Measurements from ENCODE around the gene BUB1.
"Not testable (repeated sequence)": the region's sequence is repeated elsewhere in the genome, so short reads cannot be mapped to it uniquely, and the experiment has no call there.

Gene BUB1

GRCh38 chr2:110653861-110654260 is 24.0 kb downstream of the BUB1 start:
- no peak for DNase-seq

GRCh38 chr2:110650346-110650745 is 27.5 kb downstream of the BUB1 start:
- no peak for DNase-seq

GRCh38 chr2:110647777-110648176 is 30.1 kb downstream of the BUB1 start:
- DNase-seq: no peak

- no peak for DNase-seq
Measured at GRCh38 chr2:110645616-110646015, 32.2 kb downstream of the BUB1 start.

GRCh38 chr2:110644357-110644756 is 33.5 kb downstream of the BUB1 start:
- no peak for DNase-seq

GRCh38 chr2:110642360-110642759 is 35.5 kb downstream of the BUB1 start:
- DNase-seq: no peak

- no peak for DNase-seq
Measured at GRCh38 chr2:110639972-110640371, 37.9 kb downstream of the BUB1 start.

GRCh38 chr2:110638952-110639695 is 38.7 kb downstream of the BUB1 start:
- no peak for DNase-seq

- DNase-seq: no peak
Measured at GRCh38 chr2:110638004-110638403, 39.9 kb downstream of the BUB1 start.

GRCh38 chr2:110637093-110637492 is 40.8 kb downstream of the BUB1 start:
- DNase-seq: no peak

- not testable (repeated sequence) for DNase-seq
Measured at GRCh38 chr2:110635949-110636628, 41.8 kb downstream of the BUB1 start.

- not testable (repeated sequence) for DNase-seq
Measured at GRCh38 chr2:110627348-110627747, 50.5 kb downstream of the BUB1 start.

GRCh38 chr2:110619326-110619939 is 58.4 kb downstream of the BUB1 start:
- DNase-seq: not testable (repeated sequence)

- not testable (repeated sequence) for DNase-seq
Measured at GRCh38 chr2:110613927-110614326, 63.9 kb downstream of the BUB1 start.

- not testable (repeated sequence) for DNase-seq
Measured at GRCh38 chr2:110610613-110611250, 67.1 kb downstream of the BUB1 start.

GRCh38 chr2:110609843-110610612 is 67.8 kb downstream of the BUB1 start:
- DNase-seq: not testable (repeated sequence)

GRCh38 chr2:110608788-110609502 is 68.9 kb downstream of the BUB1 start:
- DNase-seq: not testable (repeated sequence)

GRCh38 chr2:110605057-110605456 is 72.8 kb downstream of the BUB1 start:
- not testable (repeated sequence) for DNase-seq

GRCh38 chr2:110603917-110604591 is 73.8 kb downstream of the BUB1 start:
- not testable (repeated sequence) for DNase-seq

GRCh38 chr2:110602139-110602538 is 75.7 kb downstream of the BUB1 start:
- DNase-seq: not testable (repeated sequence)

GRCh38 chr2:110591973-110592372 is 85.9 kb downstream of the BUB1 start:
- DNase-seq: not testable (repeated sequence)
